ENCODE measurements around the gene DCBLD1. TPM values are rescaled to one million over a fixed set of nuclear protein-coding genes. Genes with fewer than 3 reads are reported as not detected.

DCBLD1 gene
- polyA plus RNA-seq, 1 donor (not counting 4 experiments of a cell fraction or from before 2014, with no cell fraction given): 21.7 TPM

DNA sequence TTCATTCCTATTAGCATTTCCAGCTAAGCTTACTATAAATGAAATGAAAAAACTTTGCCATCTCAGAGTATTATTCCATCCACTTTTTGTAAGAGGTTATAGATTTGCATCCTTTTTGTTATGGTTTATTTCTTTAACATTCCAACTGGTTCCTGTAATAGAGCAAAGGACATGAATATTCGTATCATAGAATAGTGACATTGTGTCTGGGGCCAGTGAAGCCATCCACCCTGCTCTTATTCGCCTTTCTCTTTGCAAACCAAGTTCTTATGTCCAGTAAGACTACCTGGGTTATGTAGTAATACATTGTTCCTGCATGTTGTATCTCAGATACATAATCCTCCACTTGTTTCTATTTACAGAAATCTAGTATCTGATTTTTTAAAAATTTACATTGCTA lies 43.1 kb downstream of the DCBLD1 start:
- no peak for DNase-seq (ENCODE audit: low read depth, low spot score)
- Histone ChIP-seq H3K27ac (ENCODE audit: control insufficient read depth, insufficient read depth, low read length) (no peak overlapping the region), H3K4me1 (ENCODE audit: control insufficient read depth, extremely low read depth, insufficient read depth, low read length) (no peaks in the 10 kb centered on the region), H4K20me1 (ENCODE audit: control insufficient read depth, extremely low read depth, insufficient read depth, low read length) (no peaks in the 10 kb centered on the region), H3K79me2 (ENCODE audit: control insufficient read depth, insufficient read depth, low read length) (no peaks in the 10 kb centered on the region), H3K4me3 (ENCODE audit: control insufficient read depth in 2 of 3, extremely low read depth in 1 of 3, insufficient read depth in 2 of 3, low read depth in 1 of 3, low read length in 3 of 3) (no peak overlapping the region), H2AFZ (ENCODE audit: control insufficient read depth, low read length) (no peak overlapping the region), H3K36me3 (ENCODE audit: control insufficient read depth in 2 of 2, extremely low read depth in 1 of 2, insufficient read depth in 2 of 2, low read length in 2 of 2) (peaks cover 2 to 7% of the 10 kb centered on the region in 2 experiments), H3K9ac (ENCODE audit: control insufficient read depth, extremely low read depth, insufficient read depth, low read length) (no peak overlapping the region), H3K27me3 (ENCODE audit: control insufficient read depth, extremely low read depth, insufficient read depth, low read length) (no peaks in the 10 kb centered on the region), H3K9me3 (ENCODE audit: control insufficient read depth, low read depth, low read length) (no peaks in the 10 kb centered on the region), H3K4me2 (ENCODE audit: control insufficient read depth, extremely low read depth, insufficient read depth, low read depth, low read length) (no peak overlapping the region), H3K9me1 (ENCODE audit: control insufficient read depth, extremely low read depth, insufficient read depth, low read length) (no peaks in the 10 kb centered on the region)
- dilution Hi-C loops (cut with MboI; ENCODE audit: extremely low pct_ligation_motif_present, low sequenced_read_pairs): no loop called here
- peak; percentile 52 for FAIRE-seq
- TF ChIP-seq EZH2 (IDR thresholded peaks at IDR 0.05; ENCODE audit: low read length): no peak
- TF ChIP-seq, protein P1, sequence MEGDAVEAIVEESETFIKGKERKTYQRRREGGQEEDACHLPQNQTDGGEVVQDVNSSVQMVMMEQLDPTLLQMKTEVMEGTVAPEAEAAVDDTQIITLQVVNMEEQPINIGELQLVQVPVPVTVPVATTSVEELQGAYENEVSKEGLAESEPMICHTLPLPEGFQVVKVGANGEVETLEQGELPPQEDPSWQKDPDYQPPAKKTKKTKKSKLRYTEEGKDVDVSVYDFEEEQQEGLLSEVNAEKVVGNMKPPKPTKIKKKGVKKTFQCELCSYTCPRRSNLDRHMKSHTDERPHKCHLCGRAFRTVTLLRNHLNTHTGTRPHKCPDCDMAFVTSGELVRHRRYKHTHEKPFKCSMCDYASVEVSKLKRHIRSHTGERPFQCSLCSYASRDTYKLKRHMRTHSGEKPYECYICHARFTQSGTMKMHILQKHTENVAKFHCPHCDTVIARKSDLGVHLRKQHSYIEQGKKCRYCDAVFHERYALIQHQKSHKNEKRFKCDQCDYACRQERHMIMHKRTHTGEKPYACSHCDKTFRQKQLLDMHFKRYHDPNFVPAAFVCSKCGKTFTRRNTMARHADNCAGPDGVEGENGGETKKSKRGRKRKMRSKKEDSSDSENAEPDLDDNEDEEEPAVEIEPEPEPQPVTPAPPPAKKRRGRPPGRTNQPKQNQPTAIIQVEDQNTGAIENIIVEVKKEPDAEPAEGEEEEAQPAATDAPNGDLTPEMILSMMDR (optimal IDR thresholded peaks at IDR 0.05 in 1 of 3, IDR thresholded peaks at IDR 0.05 in 1 of 3, conservative IDR thresholded peaks at IDR 0.05 in 1 of 3; ENCODE audit: extremely low read depth in 1 of 3, insufficient read depth in 2 of 3, low read length in 3 of 3): no peak

DNA sequence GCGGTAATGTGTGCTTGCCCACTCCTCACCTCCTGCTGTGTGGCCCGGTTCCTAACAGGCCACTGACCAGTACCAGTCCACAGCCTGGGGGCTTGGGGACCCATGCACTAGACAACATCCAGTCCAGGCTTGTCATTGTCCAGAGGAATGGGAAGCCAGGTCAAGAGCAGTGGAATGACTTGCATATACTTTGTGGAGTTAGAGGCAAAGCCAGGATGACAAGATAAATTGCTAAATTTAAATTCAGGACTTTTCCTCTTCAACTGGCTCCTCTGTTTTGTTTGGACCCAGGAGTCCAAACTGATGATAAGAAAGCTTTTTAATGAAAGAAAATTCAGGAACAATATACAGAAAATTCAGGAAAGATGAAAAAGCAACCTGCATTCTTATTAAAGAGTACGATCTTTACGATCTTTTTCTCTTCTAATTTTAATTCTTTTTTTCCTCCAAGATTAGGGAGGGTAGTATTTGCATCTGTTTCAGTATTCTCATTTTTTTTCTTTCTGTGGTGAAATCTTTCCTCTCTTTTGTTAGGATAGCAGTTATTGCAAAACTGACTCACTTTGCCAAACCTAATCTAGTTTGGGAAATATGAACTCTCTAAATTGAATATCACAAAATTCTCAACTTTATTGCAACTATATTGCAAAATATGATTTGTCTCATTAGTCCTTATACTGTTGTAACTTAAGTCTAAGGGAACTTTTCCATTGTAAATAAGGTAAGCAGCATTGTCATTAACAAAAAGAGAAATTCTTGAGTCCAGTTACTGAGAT lies 48.2 kb downstream of the DCBLD1 start:
- TF ChIP-seq, protein P1 (optimal IDR thresholded peaks at IDR 0.05 in 1 of 3, IDR thresholded peaks at IDR 0.05 in 1 of 3, conservative IDR thresholded peaks at IDR 0.05 in 1 of 3; ENCODE audit: extremely low read depth in 1 of 3, insufficient read depth in 2 of 3, low read length in 3 of 3): no peak
- no peak for TF ChIP-seq EZH2 (IDR thresholded peaks at IDR 0.05; ENCODE audit: low read length)
- H3K9me3 ChIP-seq (ENCODE audit: control insufficient read depth, low read depth, low read length): no peaks in the 10 kb centered on the region
- dilution Hi-C loops (cut with MboI; ENCODE audit: extremely low pct_ligation_motif_present, low sequenced_read_pairs): no loop called here
- no peaks in the 10 kb centered on the region for H3K79me2 ChIP-seq (ENCODE audit: control insufficient read depth, insufficient read depth, low read length)
- no peak overlapping the region for H3K4me2 ChIP-seq (ENCODE audit: control insufficient read depth, extremely low read depth, insufficient read depth, low read depth, low read length)
- no peaks in the 10 kb centered on the region for H3K9me1 ChIP-seq (ENCODE audit: control insufficient read depth, extremely low read depth, insufficient read depth, low read length)
- DNase-seq (ENCODE audit: low read depth, low spot score): no peak
- H4K20me1 ChIP-seq (ENCODE audit: control insufficient read depth, extremely low read depth, insufficient read depth, low read length): no peaks in the 10 kb centered on the region
- H3K4me1 ChIP-seq (ENCODE audit: control insufficient read depth, extremely low read depth, insufficient read depth, low read length): no peaks in the 10 kb centered on the region
- H2AFZ ChIP-seq (ENCODE audit: control insufficient read depth, low read length): no peak overlapping the region
- no peak overlapping the region for H3K4me3 ChIP-seq (ENCODE audit: control insufficient read depth in 2 of 3, extremely low read depth in 1 of 3, insufficient read depth in 2 of 3, low read depth in 1 of 3, low read length in 3 of 3)
- no peaks in the 10 kb centered on the region for H3K27me3 ChIP-seq (ENCODE audit: control insufficient read depth, extremely low read depth, insufficient read depth, low read length)
- H3K27ac ChIP-seq (ENCODE audit: control insufficient read depth, insufficient read depth, low read length): no peak overlapping the region
- no peak overlapping the region for H3K9ac ChIP-seq (ENCODE audit: control insufficient read depth, extremely low read depth, insufficient read depth, low read length)
- H3K36me3 ChIP-seq (ENCODE audit: control insufficient read depth in 2 of 2, extremely low read depth in 1 of 2, insufficient read depth in 2 of 2, low read length in 2 of 2): peaks cover 7 to 10% of the 10 kb centered on the region in 2 experiments
- no peak for FAIRE-seq

All from keratinocyte (primary cell).